GM10847 (cell line): ENCODE measurements around the gene RHOH.

Source experiments
- POLR2A ChIP-seq: IDR thresholded peaks from 2 replicates; pipeline ENCODE4 v1.6.1; 2011; ENCODE audit not compliant: insufficient read length; ENCODE audit errors: extremely low read depth

The RHOH gene

GRCh38 chr4:40182954-40183353 lies 13.9 kb upstream of the RHOH start:
- TF ChIP-seq POLR2A, result no peak

GRCh38 chr4:40183615-40184411 lies 13.0 kb upstream of the RHOH start:
- TF ChIP-seq POLR2A, result no peak

DNA sequence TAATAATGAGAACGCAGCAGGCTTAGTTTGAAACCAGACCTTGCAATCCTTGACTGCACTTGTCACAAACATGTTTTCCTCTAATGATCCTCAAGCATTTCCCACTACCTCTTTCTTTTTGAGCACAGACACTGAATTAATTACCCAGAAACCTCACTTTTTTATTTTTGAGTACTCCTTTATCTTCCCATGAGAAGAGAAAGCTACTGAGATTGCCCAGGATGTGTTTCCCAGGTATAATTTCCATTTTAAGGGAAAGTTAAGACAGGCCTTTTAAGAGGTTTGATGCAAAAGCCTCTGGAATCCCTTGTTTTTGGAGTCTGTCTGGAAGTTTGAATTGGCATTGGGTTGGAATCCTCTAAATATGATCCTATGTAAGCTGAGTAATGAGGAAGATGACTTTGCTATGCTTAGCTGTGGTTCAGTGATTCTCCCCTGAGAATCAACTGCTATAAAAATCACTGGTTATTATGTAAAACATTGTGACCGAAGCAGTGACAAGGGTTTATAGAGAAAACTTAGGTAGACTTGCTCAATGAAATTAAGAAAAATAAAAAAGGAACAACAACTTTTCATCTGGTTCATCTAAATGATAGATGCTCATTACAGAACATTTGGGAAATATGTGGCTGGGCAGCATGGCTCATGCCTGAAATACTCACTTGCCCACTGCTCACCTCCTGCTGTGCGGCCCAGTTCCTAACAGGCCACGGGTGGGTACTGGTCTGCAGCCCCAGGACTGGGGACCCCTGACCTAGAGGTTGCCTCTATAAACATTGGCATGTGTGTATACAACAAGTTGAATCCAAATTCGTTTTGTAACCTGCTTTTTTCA lies 10.8 kb upstream of the RHOH start:
- TF ChIP-seq POLR2A, result no peak

GRCh38 chr4:40186665-40187014 lies 10.2 kb upstream of the RHOH start:
- no peak for TF ChIP-seq POLR2A

DNA sequence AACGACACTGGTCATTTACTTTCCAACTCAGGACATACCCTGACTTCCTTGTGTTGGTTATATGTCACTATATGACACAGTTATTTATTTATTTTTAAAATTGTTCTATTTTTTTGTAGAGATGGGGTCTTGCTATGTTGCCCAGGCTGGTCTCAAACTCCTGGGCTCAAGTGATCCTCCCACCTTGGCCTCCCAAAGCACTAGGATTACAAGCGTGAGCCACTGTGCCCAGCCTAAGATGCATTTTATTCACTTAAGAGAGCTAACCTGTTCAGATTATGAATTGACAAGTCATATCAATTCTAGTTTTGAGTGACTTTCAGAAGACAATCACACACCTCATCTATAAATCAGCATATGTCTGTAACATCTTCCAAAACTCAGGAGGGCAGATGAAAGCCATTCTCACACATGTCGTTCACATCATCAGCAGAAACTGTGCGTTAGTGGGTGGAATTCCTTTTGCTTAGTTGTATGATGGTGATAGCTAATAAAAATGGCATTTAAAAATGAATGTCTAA lies 9.4 kb upstream of the RHOH start:
- TF ChIP-seq POLR2A, result no peak

- TF ChIP-seq POLR2A, result no peak
Measured at GRCh38 chr4:40190019-40190418, 6.8 kb upstream of the RHOH start.

GRCh38 chr4:40190465-40190864 lies 6.4 kb upstream of the RHOH start:
- TF ChIP-seq POLR2A, result no peak

- no peak for TF ChIP-seq POLR2A
Measured at GRCh38 chr4:40190880-40191815, 5.7 kb upstream of the RHOH start.

- TF ChIP-seq POLR2A, result peak; percentile 68
Measured at GRCh38 chr4:40192114-40193015, 4.5 kb upstream of the RHOH start.

- no peak for TF ChIP-seq POLR2A
Measured at GRCh38 chr4:40193016-40193571, 3.7 kb upstream of the RHOH start.

GRCh38 chr4:40193578-40193977 lies 3.3 kb upstream of the RHOH start:
- TF ChIP-seq POLR2A, result peak; percentile 6

- TF ChIP-seq POLR2A, result no peak
Measured at GRCh38 chr4:40194602-40195161, 2.1 kb upstream of the RHOH start.
